Right atrium auricular region (tissue), 2 donors: ENCODE results near the gene LOXL1. TPM values are rescaled to one million over a fixed set of nuclear protein-coding genes. Genes with fewer than 3 reads are reported as not detected.

ENCODE experiments used
- DNase-seq: peaks from one replicate; pipeline ENCODE4 v3.0.0-alpha.2; 2019; ENCODE audit warnings: low spot score
- H3K27ac ChIP-seq, 2 donors: fragments of 200-600 bp; sonication (generic); 1 replicate in 1 of 2; 2 replicates in 1 of 2; pipeline ENCODE4 v1.5.1; 2016 to 2019
- H3K27me3 ChIP-seq, 2 donors: fragments of 200-600 bp; sonication (generic); one replicate each; pipeline versions ENCODE4 v1.5.1 to v1.6.0; 2017 to 2019
- H3K36me3 ChIP-seq: fragments of 200-600 bp; sonication (generic); one replicate; pipeline ENCODE4 v1.5.1; 2016
- H3K4me1 ChIP-seq, 2 donors: fragments of 200-600 bp; sonication (generic); one replicate each; pipeline versions ENCODE4 v1.5.1 to v1.6.0; 2017 to 2019
- H3K4me3 ChIP-seq, 2 donors: fragments of 200-600 bp; sonication (generic); 1 replicate in 1 of 2; 2 replicates in 1 of 2; pipeline ENCODE4 v1.5.1; 2017 to 2019; ENCODE audit warnings: mild to moderate bottlenecking in 1 of 2, moderate library complexity in 1 of 2
- H3K9me3 ChIP-seq, 2 donors: fragments of 200-600 bp; sonication (generic); one replicate each; pipeline ENCODE4 v1.5.1; 2019
- CTCF ChIP-seq, 2 donors: fragments of 200-600 bp; sonication (generic); IDR thresholded peaks; one replicate each; pipeline ENCODE4 v1.5.1; 2019; ENCODE audit warnings: antibody characterized with exemption in 2 of 2
- total RNA-seq, 2 donors: library from RNA; depleted of rRNA; stranded (reverse); fragments of >200 nt; gene quantifications; one replicate each; pipeline ENCODE4 v1.1.0, GENCODE V29; 2016

Gene LOXL1
- total RNA-seq, 2 donors from 2014 or later: 22.2 to 59.0 TPM

- no peaks in the 10 kb centered on the region for H3K4me1 ChIP-seq
- H3K27ac ChIP-seq: no peak overlapping the region
- no peaks in the 10 kb centered on the region for H3K36me3 ChIP-seq
- no peak for DNase-seq
- no peak for TF ChIP-seq CTCF (IDR thresholded peaks at IDR 0.05)
- H3K4me3 ChIP-seq: no peak overlapping the region
- H3K27me3 ChIP-seq: no peaks in the 10 kb centered on the region
- H3K9me3 ChIP-seq: peaks cover 0 to 6% of the 10 kb centered on the region in 2 donors
These were observed 11.2 kb upstream of the LOXL1 start for GRCh38 chr15:73915082-73915481.

- no peak for TF ChIP-seq CTCF (IDR thresholded peaks at IDR 0.05)
- Histone ChIP-seq H3K4me3 (no peak overlapping the region), H3K9me3 (peaks cover 0 to 6% of the 10 kb centered on the region in 2 donors), H3K27ac (no peak overlapping the region), H3K36me3 (no peaks in the 10 kb centered on the region), H3K27me3 (no peaks in the 10 kb centered on the region), H3K4me1 (peaks cover 0 to 29% of the 10 kb centered on the region in 2 donors)
- DNase-seq: no peak
These were observed 7.5 kb upstream of the LOXL1 start for GRCh38 chr15:73918784-73919183.

- no peak for DNase-seq
- no peak for TF ChIP-seq CTCF (IDR thresholded peaks at IDR 0.05)
- Histone ChIP-seq H3K36me3 (no peaks in the 10 kb centered on the region), H3K27ac (no peak overlapping the region), H3K27me3 (no peaks in the 10 kb centered on the region), H3K9me3 (peaks cover 0 to 6% of the 10 kb centered on the region in 2 donors), H3K4me3 (no peak overlapping the region), H3K4me1 (peaks cover 0 to 38% of the 10 kb centered on the region in 2 donors)
These were observed 6.6 kb upstream of the LOXL1 start for GRCh38 chr15:73919706-73920105.

- DNase-seq: no peak
- peak overlapping the region in 1 of 2 donors; percentile 80 for H3K27ac ChIP-seq
These were observed 4.9 kb upstream of the LOXL1 start for GRCh38 chr15:73921254-73921925.

GRCh38 chr15:73922186-73923151, 3.8 kb upstream of the LOXL1 start:
- H3K36me3 ChIP-seq: no peaks in the 10 kb centered on the region
- peak overlapping the region; percentile 79 to 80 for H3K27ac ChIP-seq
- H3K9me3 ChIP-seq: no peaks in the 10 kb centered on the region
- DNase-seq: no peak
- H3K4me1 ChIP-seq: peaks cover 0 to 65% of the 10 kb centered on the region in 2 donors
- no peak overlapping the region for H3K4me3 ChIP-seq
- no peak for TF ChIP-seq CTCF (IDR thresholded peaks at IDR 0.05)
- H3K27me3 ChIP-seq: no peaks in the 10 kb centered on the region

More at GRCh38 chr15:73921254-73921925, 4.9 kb upstream of the LOXL1 start:
- H3K9me3 ChIP-seq: peaks cover 0 to 1% of the 10 kb centered on the region in 2 donors
- no peak for TF ChIP-seq CTCF (IDR thresholded peaks at IDR 0.05)
- H3K4me1 ChIP-seq: peaks cover 0 to 55% of the 10 kb centered on the region in 2 donors
- no peaks in the 10 kb centered on the region for H3K36me3 ChIP-seq
- no peak overlapping the region for H3K4me3 ChIP-seq
- no peaks in the 10 kb centered on the region for H3K27me3 ChIP-seq
